Endothelial cell of umbilical vein (primary cell): ENCODE measurements around the gene TNFAIP8L3. TPM values are rescaled to one million over a fixed set of nuclear protein-coding genes. Genes with fewer than 3 reads are reported as not detected.

Source experiments
- BruUV-seq: library from RNA; stranded (reverse); fragments of 400-500 nt; replicated peaks from 2 replicates; lab custom pipeline; 2021; lab: Mats Ljungman, UMichigan
- CTCF ChIA-PET: fragments of 300-600, 350-600 bp; sonication (Branson Sonifier 250); formaldehyde crosslinking; loops from one replicate; lab custom pipeline; 2021; ENCODE audit warnings: antibody characterized with exemption, inconsistent platforms; lab: Charles Lee
- POLR2A ChIA-PET: fragments of 300-600, 350-600 bp; sonication (Branson Sonifier 250); formaldehyde crosslinking; loops from one replicate; lab custom pipeline; 2021; ENCODE audit warnings: antibody characterized with exemption, inconsistent platforms; lab: Charles Lee
- DNase-seq: peaks from one replicate; pipeline ENCODE4 v3.0.0-alpha.2; 2011; ENCODE audit warnings: low read depth, low spot score
- FAIRE-seq: peaks from 2 replicates; lab custom pipeline; 2011; peaks lifted over from hg19 to GRCh38; lab: Jason Lieb, UNC
- H2AFZ ChIP-seq: 2 replicates; pipeline ENCODE4 v1.6.0; 2012; ENCODE audit warnings: low read depth, low read length, control low read depth, inconsistent platforms
- H3K27ac ChIP-seq: 2 replicates; pipeline ENCODE4 v1.5.1; 2011; ENCODE audit warnings: low read depth, mild to moderate bottlenecking, control low read depth, low read length, moderate library complexity; ENCODE audit not compliant: insufficient read depth
- H3K27me3 ChIP-seq, 2 experiments: 2 replicates each; pipeline versions ENCODE4 v1.6.0 to v1.6.1; 2011; ENCODE audit warnings: low read length in 2 of 2, mixed read lengths in 1 of 2; ENCODE audit not compliant: control insufficient read depth in 2 of 2, insufficient read depth in 2 of 2
- H3K36me3 ChIP-seq, 2 experiments: 2 replicates in 1 of 2; 3 replicates in 1 of 2; pipeline ENCODE4 v1.5.1; 2011; ENCODE audit warnings: low read length in 2 of 2, mild to moderate bottlenecking in 1 of 2, moderate library complexity in 1 of 2; ENCODE audit not compliant: control insufficient read depth in 2 of 2, insufficient read depth in 2 of 2; ENCODE audit errors: extremely low read depth in 1 of 2
- H3K4me1 ChIP-seq: 3 replicates; pipeline ENCODE4 v1.5.1; 2011; ENCODE audit warnings: mild to moderate bottlenecking, low read length; ENCODE audit not compliant: control insufficient read depth, insufficient read depth; ENCODE audit errors: extremely low read depth
- H3K4me2 ChIP-seq: 2 replicates; pipeline ENCODE4 v1.6.1; 2011; ENCODE audit warnings: low read length, control low read depth, mixed read lengths; ENCODE audit not compliant: insufficient read depth
- H3K4me3 ChIP-seq, 3 experiments: fragments of 200-600 bp in 1 of 3; sonication (generic), shearing (Covaris generic) in 1 of 3; replicated peaks in 1 of 3; 2 replicates each; pipeline ENCODE4 v1.5.1; 2011 to 2016; ENCODE audit warnings: control low read depth in 3 of 3, low read length in 3 of 3, mild to moderate bottlenecking in 2 of 3, inconsistent platforms in 1 of 3, low read depth in 1 of 3, moderate library complexity in 1 of 3; ENCODE audit not compliant: insufficient read depth in 1 of 3
- H3K79me2 ChIP-seq: 2 replicates; pipeline ENCODE4 v1.6.0; 2012; ENCODE audit warnings: low read length, inconsistent platforms; ENCODE audit not compliant: control insufficient read depth, insufficient read depth
- H3K9ac ChIP-seq: replicated peaks from 2 replicates; pipeline ENCODE3; 2011; ENCODE audit warnings: low read length, control low read depth; ENCODE audit not compliant: insufficient read depth; ENCODE audit errors: extremely low read depth
- H3K9me1 ChIP-seq: replicated peaks from 3 replicates; pipeline ENCODE4 v1.6.0; 2011; ENCODE audit warnings: mild to moderate bottlenecking, low read length; ENCODE audit not compliant: control insufficient read depth, insufficient read depth; ENCODE audit errors: extremely low read depth
- H3K9me3 ChIP-seq: replicated peaks from 2 replicates; pipeline ENCODE4 v1.5.1; 2012; ENCODE audit warnings: low read length, inconsistent platforms; ENCODE audit not compliant: control insufficient read depth, insufficient read depth
- H4K20me1 ChIP-seq: replicated peaks from 2 replicates; pipeline ENCODE3; 2011; ENCODE audit warnings: mild to moderate bottlenecking, low read length; ENCODE audit not compliant: control insufficient read depth, insufficient read depth; ENCODE audit errors: extremely low read depth
- CTCF ChIP-seq, 2 donors: IDR thresholded peaks; 1 replicate in 1 of 2; 2 replicates in 1 of 2; pipeline ENCODE4 v1.5.1; 2011; ENCODE audit warnings: low read length in 2 of 2, mild to moderate bottlenecking in 2 of 2, moderate library complexity in 2 of 2, control low read depth in 1 of 2, inconsistent platforms in 1 of 2, low read depth in 1 of 2; ENCODE audit not compliant: insufficient read depth in 1 of 2; ENCODE audit errors: extremely low read depth in 1 of 2
- EZH2 ChIP-seq: IDR thresholded peaks from 2 replicates; pipeline ENCODE4 v1.6.1; 2012; ENCODE audit warnings: borderline replicate concordance, low read depth, mild to moderate bottlenecking, moderate library complexity, low read length, inconsistent platforms; ENCODE audit not compliant: severe bottlenecking
- FOS ChIP-seq: IDR thresholded peaks from 2 replicates; pipeline ENCODE4 v1.6.1; 2011; ENCODE audit warnings: mild to moderate bottlenecking, low read length, moderate library complexity, borderline replicate concordance; ENCODE audit not compliant: insufficient read depth
- GATA2 ChIP-seq: IDR thresholded peaks from 2 replicates; pipeline ENCODE4 v1.7.0; 2011; ENCODE audit warnings: low read depth, mild to moderate bottlenecking, moderate library complexity, mixed read lengths, low read length; ENCODE audit not compliant: insufficient read length, insufficient read depth
- JUN ChIP-seq: IDR thresholded peaks from 2 replicates; pipeline ENCODE4 v1.6.1; 2011; ENCODE audit warnings: borderline replicate concordance, low read depth; ENCODE audit not compliant: insufficient read length, insufficient read depth
- MYC ChIP-seq: IDR thresholded peaks from one replicate; pipeline ENCODE4 v1.6.1; 2011; ENCODE audit warnings: mild to moderate bottlenecking, low read depth, low read length
- POLR2A ChIP-seq: IDR thresholded peaks from 2 replicates; pipeline ENCODE4 v1.6.1; 2012; ENCODE audit warnings: low read depth, mild to moderate bottlenecking, control low read depth, low read length
- POLR2AphosphoS5 ChIP-seq: IDR thresholded peaks from 2 replicates; pipeline ENCODE4 v1.6.1; 2012; ENCODE audit warnings: low read depth, mild to moderate bottlenecking, control low read depth, low read length, moderate library complexity; ENCODE audit not compliant: insufficient read depth
- dilution Hi-C: fragments of 300-500 bp; cut with MboI; formaldehyde crosslinking; loops from one replicate; pipeline ENCODE4 v1.15.0; 2019; ENCODE audit warnings: low sequenced_read_pairs; ENCODE audit not compliant: extremely low pct_ligation_motif_present
- intact Hi-C: fragments of 100-400 bp; cut with micrococcal nuclease; formaldehyde crosslinking; loops from one replicate; pipeline ENCODE4 v1.10.0; 2022
- polyA plus RNA-seq, 4 experiments: library from polyadenylated mRNA; depleted of rRNA in 3 of 4; stranded (reverse) in 3 of 4; unstranded in 1 of 4; fragments of >200 nt; gene quantifications; 2 replicates each; pipeline versions ENCODE4 v1.2.1 to v1.2.3, GENCODE V29; 2011 to 2012; ENCODE audit warnings: missing spikeins in 1 of 4
- total RNA-seq: library from RNA; stranded (reverse); gene quantifications from 2 replicates; pipeline ENCODE4 v1.2.3, GENCODE V29; 2021

The TNFAIP8L3 gene
- total and polyA plus RNA-seq, 2 donors (not counting 3 experiments of a cell fraction or from before 2014, with no cell fraction given), result 8.8 to 38.3 TPM

GRCh38 chr15:51121631-51122225 lies 27.0 kb upstream of the TNFAIP8L3 start:
- Histone ChIP-seq H3K9me3 (no peaks in the 10 kb centered on the region), H2AFZ (no peak overlapping the region), H3K79me2 (no peaks in the 10 kb centered on the region), H3K27ac (peak overlapping the region; percentile 85), H4K20me1 (no peaks in the 10 kb centered on the region), H3K27me3 (no peaks in the 10 kb centered on the region), H3K9ac (peak overlapping the region; percentile 39), H3K9me1 (no peaks in the 10 kb centered on the region), H3K4me3 (no peak overlapping the region), H3K4me2 (peak overlapping the region; percentile 44), H3K4me1 (peaks cover 25% of the 10 kb centered on the region), H3K36me3 (no peaks in the 10 kb centered on the region)
- BruUV-seq, result TSS peak; percentile 93
- TF ChIP-seq GATA2 (no peak), MYC (no peak), POLR2AphosphoS5 (no peak)
- POLR2A ChIA-PET, result interaction anchor here (0.6 to 1.4 kb wide), 5 partner anchors 11 to 194 kb away, joined by 4 to 5 read pairs (median 5); no protein-coding TSS in a partner anchor
- DNase-seq (no peak), FAIRE-seq (no peak)
- dilution Hi-C loops (no loop called here), intact Hi-C loops (loop anchor here (1.0 kb wide), 2 partner anchors 11 to 24 kb away; no protein-coding TSS in a partner anchor)
- CTCF ChIA-PET, result interaction anchor here (0.6 to 1.9 kb wide), 6 partner anchors 11 to 52 kb away, joined by 3 to 18 read pairs (median 4); no protein-coding TSS in a partner anchor

- DNase-seq, result peak; percentile 98
- H3K36me3 ChIP-seq, result no peaks in the 10 kb centered on the region
- intact Hi-C loops, result loop anchor here (1.0 kb wide), 2 partner anchors 11 to 24 kb away; no protein-coding TSS in a partner anchor
- BruUV-seq, result no TSS peak
- H3K27me3 ChIP-seq, result no peaks in the 10 kb centered on the region
- FAIRE-seq, result peak; percentile 94
- POLR2A ChIA-PET, result interaction anchor here (0.6 to 1.4 kb wide), 5 partner anchors 12 to 193 kb away, joined by 4 to 5 read pairs (median 5); no protein-coding TSS in a partner anchor
- no peaks in the 10 kb centered on the region for H3K79me2 ChIP-seq
- H3K4me1 ChIP-seq, result peaks cover 25% of the 10 kb centered on the region
- H2AFZ ChIP-seq, result no peak overlapping the region
- H4K20me1 ChIP-seq, result no peaks in the 10 kb centered on the region
- H3K4me2 ChIP-seq, result peak overlapping the region; percentile 55
- no peak overlapping the region for H3K4me3 ChIP-seq
- TF ChIP-seq POLR2A, result peak; percentile 54
- peak; percentile 99 for TF ChIP-seq JUN
- TF ChIP-seq MYC, result no peak
- TF ChIP-seq FOS, result peak; percentile 99
- TF ChIP-seq EZH2, result no peak
- TF ChIP-seq GATA2, result peak; percentile 80
- peak; percentile 97 for TF ChIP-seq POLR2AphosphoS5
- no peak for TF ChIP-seq CTCF (IDR thresholded peaks at IDR 0.05; ENCODE audit: extremely low read depth in 1 of 2, insufficient read depth in 1 of 2, low read depth in 1 of 2, low read length in 2 of 2)
- CTCF ChIA-PET, result interaction anchor here (0.6 to 1.9 kb wide), 7 partner anchors 11 to 51 kb away, joined by 3 to 18 read pairs (median 5); no protein-coding TSS in a partner anchor
- H3K9ac ChIP-seq, result peak overlapping the region; percentile 58
- dilution Hi-C loops, result no loop called here
- no peaks in the 10 kb centered on the region for H3K9me1 ChIP-seq
- no peaks in the 10 kb centered on the region for H3K9me3 ChIP-seq
- peak overlapping the region; percentile 85 for H3K27ac ChIP-seq
Observed at GRCh38 chr15:51121118-51121517, 26.4 kb upstream of the TNFAIP8L3 start.
